GM12872 (cell line): ENCODE measurements around the gene LRP1.

Source experiments
- CTCF ChIP-seq: IDR thresholded peaks from 3 replicates; pipeline ENCODE4 v1.5.1; 2011; ENCODE audit warnings: low read depth, mild to moderate bottlenecking, low read length, moderate library complexity; ENCODE audit not compliant: insufficient read depth

LRP1 gene

GRCh38 chr12:57152639-57153038, 24.4 kb downstream of the LRP1 start:
- TF ChIP-seq CTCF, result no peak

- TF ChIP-seq CTCF, result no peak
Observed at GRCh38 chr12:57153415-57153997, 25.2 kb downstream of the LRP1 start.

- no peak for TF ChIP-seq CTCF
Observed at GRCh38 chr12:57154076-57154475, 25.8 kb downstream of the LRP1 start.

- TF ChIP-seq CTCF, result no peak
Observed at GRCh38 chr12:57154804-57155434, 26.6 kb downstream of the LRP1 start.

- TF ChIP-seq CTCF, result no peak
Observed at GRCh38 chr12:57156701-57157403, 28.6 kb downstream of the LRP1 start.

- TF ChIP-seq CTCF, result no peak
Observed at GRCh38 chr12:57157588-57158173, 29.4 kb downstream of the LRP1 start.

GRCh38 chr12:57158186-57158585, 29.9 kb downstream of the LRP1 start:
- no peak for TF ChIP-seq CTCF
